ENCODE measurements around the gene SLC6A8.
"Not testable (repeated sequence)": the region's sequence is repeated elsewhere in the genome, so short reads cannot be mapped to it uniquely, and the experiment has no call there.

The SLC6A8 gene

DNA sequence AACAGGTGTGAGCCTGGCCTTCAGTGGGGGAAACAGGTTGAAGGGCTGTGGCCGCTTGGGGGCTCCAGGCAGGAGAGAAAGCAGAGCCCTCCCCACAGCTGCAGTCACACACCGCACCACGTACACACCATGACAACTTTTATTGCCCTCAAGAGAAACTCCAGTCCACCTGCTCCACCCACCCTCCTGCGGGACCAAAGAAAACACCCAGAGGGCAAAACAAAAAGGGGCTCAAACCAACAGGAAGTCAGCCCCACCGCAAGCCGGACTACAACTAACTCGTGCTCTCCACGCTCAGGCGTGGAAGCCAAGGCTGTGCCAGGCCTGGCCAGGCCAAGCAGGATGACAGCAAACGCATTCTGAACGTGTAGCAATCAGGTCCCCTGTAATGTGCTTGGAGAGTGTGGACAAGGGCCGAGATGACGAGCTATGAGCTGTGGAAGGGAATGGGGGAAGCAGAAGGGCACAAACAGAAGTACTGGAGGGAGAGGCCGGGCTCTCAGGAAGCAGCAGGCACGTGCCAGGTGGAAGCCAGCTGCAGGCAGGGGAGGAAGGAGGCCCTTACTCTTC is 12.7 kb downstream of the SLC6A8 start:
- TF ChIP-seq, protein P1, sequence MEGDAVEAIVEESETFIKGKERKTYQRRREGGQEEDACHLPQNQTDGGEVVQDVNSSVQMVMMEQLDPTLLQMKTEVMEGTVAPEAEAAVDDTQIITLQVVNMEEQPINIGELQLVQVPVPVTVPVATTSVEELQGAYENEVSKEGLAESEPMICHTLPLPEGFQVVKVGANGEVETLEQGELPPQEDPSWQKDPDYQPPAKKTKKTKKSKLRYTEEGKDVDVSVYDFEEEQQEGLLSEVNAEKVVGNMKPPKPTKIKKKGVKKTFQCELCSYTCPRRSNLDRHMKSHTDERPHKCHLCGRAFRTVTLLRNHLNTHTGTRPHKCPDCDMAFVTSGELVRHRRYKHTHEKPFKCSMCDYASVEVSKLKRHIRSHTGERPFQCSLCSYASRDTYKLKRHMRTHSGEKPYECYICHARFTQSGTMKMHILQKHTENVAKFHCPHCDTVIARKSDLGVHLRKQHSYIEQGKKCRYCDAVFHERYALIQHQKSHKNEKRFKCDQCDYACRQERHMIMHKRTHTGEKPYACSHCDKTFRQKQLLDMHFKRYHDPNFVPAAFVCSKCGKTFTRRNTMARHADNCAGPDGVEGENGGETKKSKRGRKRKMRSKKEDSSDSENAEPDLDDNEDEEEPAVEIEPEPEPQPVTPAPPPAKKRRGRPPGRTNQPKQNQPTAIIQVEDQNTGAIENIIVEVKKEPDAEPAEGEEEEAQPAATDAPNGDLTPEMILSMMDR (IDR thresholded peaks at IDR 0.05; ENCODE audit: unreplicated experiment in 3 of 3), result no peak
- Mint-ChIP-seq H3K4me1 (peaks cover 21% of the 10 kb centered on the region), H3K36me3 (ENCODE audit: low read depth) (peaks cover 21% of the 10 kb centered on the region), H3K27ac (no peak overlapping the region), H3K4me3 (no peak overlapping the region), H3K9me3 (peaks cover 21% of the 10 kb centered on the region), H3K27me3 (ENCODE audit: low read depth) (peaks cover 4% of the 10 kb centered on the region)

GRCh38 chrX:153700967-153701366 is 13.2 kb downstream of the SLC6A8 start:
- H3K4me1 Mint-ChIP-seq, result peaks cover 24% of the 10 kb centered on the region
- peaks cover 4% of the 10 kb centered on the region for H3K27me3 Mint-ChIP-seq (ENCODE audit: low read depth)
- TF ChIP-seq, protein P1 (IDR thresholded peaks at IDR 0.05; ENCODE audit: unreplicated experiment in 3 of 3), result no peak
- H3K36me3 Mint-ChIP-seq (ENCODE audit: low read depth), result peaks cover 17% of the 10 kb centered on the region
- H3K27ac Mint-ChIP-seq, result no peak overlapping the region
- H3K4me3 Mint-ChIP-seq, result no peak overlapping the region
- H3K9me3 Mint-ChIP-seq, result peaks cover 16% of the 10 kb centered on the region

DNA sequence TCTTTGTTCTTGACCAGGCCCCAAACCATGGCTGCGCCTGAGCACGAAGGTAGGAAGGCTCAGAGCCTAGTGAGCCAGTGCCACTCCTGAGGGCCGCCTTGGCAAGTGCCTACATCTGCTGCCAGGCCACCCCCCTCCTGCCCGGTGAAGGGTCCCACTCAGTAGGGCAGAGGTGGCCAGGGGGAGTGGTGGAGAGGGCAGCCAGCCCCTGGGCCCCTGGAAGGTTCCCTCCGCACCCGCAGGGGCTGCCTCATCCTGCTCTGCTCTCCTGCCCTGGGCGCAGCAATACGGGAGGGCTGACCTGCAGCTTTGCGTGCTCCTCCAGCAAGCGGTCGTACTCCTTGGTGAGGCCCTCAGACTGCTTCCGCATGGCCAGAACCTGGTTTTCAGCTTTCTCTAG is 14.0 kb downstream of the SLC6A8 start:
- Mint-ChIP-seq H3K27ac (no peak overlapping the region), H3K27me3 (ENCODE audit: low read depth) (peaks cover 4% of the 10 kb centered on the region), H3K4me1 (peaks cover 29% of the 10 kb centered on the region), H3K36me3 (ENCODE audit: low read depth) (peaks cover 20% of the 10 kb centered on the region), H3K9me3 (peaks cover 20% of the 10 kb centered on the region), H3K4me3 (no peak overlapping the region)
- TF ChIP-seq, protein P1 (IDR thresholded peaks at IDR 0.05; ENCODE audit: unreplicated experiment in 3 of 3), result no peak

DNA sequence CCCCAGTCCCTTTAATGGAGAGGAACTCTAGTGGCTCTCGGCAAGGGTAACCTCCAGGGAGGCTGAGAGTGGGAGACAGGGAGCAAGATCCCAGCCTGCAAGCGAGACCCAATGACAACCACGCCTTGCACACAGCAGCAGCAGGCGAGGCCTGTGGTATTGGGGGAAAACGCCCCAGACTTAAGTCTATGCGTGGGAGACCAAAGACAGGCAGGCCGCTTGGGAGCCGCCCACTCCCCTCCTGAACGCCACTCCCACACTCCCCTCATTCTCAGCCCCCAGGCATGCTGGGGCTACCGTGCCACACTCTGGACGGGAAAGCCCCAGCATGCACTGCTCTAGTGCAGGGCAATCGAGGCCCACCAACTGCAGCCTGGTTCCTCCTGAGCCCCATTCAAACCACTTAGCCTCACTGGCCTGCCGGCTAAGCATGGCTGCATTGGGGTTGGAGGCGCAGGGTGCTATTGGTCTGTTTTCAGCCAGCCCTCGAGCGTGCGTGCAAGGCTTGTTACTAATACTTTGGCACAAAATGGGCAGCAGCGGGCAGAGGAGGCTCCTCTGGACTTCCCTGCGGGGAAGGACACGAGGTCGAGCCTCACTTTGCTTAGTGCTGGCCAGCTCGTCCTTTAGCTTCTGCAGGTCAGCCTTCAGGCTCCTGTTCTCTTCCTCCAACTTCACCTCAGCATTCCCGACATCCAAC is 14.8 kb downstream of the SLC6A8 start:
- Mint-ChIP-seq H3K27ac (no peak overlapping the region), H3K36me3 (ENCODE audit: low read depth) (peaks cover 16% of the 10 kb centered on the region), H3K27me3 (ENCODE audit: low read depth) (peaks cover 4% of the 10 kb centered on the region), H3K4me3 (no peak overlapping the region), H3K4me1 (peaks cover 28% of the 10 kb centered on the region), H3K9me3 (peaks cover 20% of the 10 kb centered on the region)
- TF ChIP-seq, protein P1 (IDR thresholded peaks at IDR 0.05; ENCODE audit: unreplicated experiment in 3 of 3), result no peak

- Mint-ChIP-seq H3K9me3 (peaks cover 20% of the 10 kb centered on the region), H3K4me3 (no peak overlapping the region), H3K36me3 (ENCODE audit: low read depth) (peaks cover 14% of the 10 kb centered on the region), H3K4me1 (peaks cover 28% of the 10 kb centered on the region), H3K27me3 (ENCODE audit: low read depth) (peaks cover under 1% of the 10 kb centered on the region), H3K27ac (no peak overlapping the region)
- TF ChIP-seq, protein P1 (IDR thresholded peaks at IDR 0.05; ENCODE audit: unreplicated experiment in 3 of 3), result no peak
Measured at GRCh38 chrX:153703036-153703370, 15.3 kb downstream of the SLC6A8 start.

- H3K27ac Mint-ChIP-seq, result no peak overlapping the region
- H3K4me3 Mint-ChIP-seq, result no peak overlapping the region
- TF ChIP-seq, protein P1 (IDR thresholded peaks at IDR 0.05; ENCODE audit: unreplicated experiment in 3 of 3), result no peak
- H3K9me3 Mint-ChIP-seq, result peaks cover 16% of the 10 kb centered on the region
- H3K36me3 Mint-ChIP-seq (ENCODE audit: low read depth), result peaks cover 12% of the 10 kb centered on the region
- H3K4me1 Mint-ChIP-seq, result peaks cover 34% of the 10 kb centered on the region
- H3K27me3 Mint-ChIP-seq (ENCODE audit: low read depth), result no peaks in the 10 kb centered on the region
Measured at GRCh38 chrX:153704021-153704526, 16.3 kb downstream of the SLC6A8 start.

GRCh38 chrX:153704631-153705402 is 17.1 kb downstream of the SLC6A8 start:
- not testable (repeated sequence) for H3K27me3 Mint-ChIP-seq (ENCODE audit: low read depth)
- peaks cover 16% of the 10 kb centered on the region for H3K9me3 Mint-ChIP-seq
- peak overlapping the region; percentile 44 to 59 (median 53) for H3K27ac Mint-ChIP-seq
- H3K4me1 Mint-ChIP-seq, result peaks cover 34% of the 10 kb centered on the region
- peaks cover 12% of the 10 kb centered on the region for H3K36me3 Mint-ChIP-seq (ENCODE audit: low read depth)
- H3K4me3 Mint-ChIP-seq, result peak overlapping the region in 1 of 3 experiments; percentile 34
